ENCODE measurements around the gene NRXN3.

The NRXN3 gene

DNA sequence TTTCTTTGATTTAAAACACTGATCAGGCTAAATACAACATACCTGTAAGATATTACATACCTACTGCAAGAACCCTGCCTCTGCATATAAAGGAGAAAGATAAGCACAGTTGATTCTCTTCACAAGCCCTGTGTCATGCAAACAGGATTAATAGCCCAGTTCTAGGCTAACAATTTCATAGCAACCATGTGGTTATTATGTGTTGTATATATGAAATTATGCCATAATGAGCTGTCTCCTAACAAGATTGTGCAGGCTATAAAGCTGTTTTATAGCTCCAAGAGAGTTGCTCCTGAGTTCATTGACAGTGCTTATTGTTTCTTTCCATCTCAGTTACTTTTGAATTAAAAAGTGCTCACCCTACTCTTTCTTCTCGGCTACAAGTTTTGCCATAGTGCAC is 1431.9 kb downstream of the NRXN3 start:
- H3K4me3 ChIP-seq (ENCODE audit: low read depth, low read length), result no peak overlapping the region
- TF ChIP-seq, protein P1, sequence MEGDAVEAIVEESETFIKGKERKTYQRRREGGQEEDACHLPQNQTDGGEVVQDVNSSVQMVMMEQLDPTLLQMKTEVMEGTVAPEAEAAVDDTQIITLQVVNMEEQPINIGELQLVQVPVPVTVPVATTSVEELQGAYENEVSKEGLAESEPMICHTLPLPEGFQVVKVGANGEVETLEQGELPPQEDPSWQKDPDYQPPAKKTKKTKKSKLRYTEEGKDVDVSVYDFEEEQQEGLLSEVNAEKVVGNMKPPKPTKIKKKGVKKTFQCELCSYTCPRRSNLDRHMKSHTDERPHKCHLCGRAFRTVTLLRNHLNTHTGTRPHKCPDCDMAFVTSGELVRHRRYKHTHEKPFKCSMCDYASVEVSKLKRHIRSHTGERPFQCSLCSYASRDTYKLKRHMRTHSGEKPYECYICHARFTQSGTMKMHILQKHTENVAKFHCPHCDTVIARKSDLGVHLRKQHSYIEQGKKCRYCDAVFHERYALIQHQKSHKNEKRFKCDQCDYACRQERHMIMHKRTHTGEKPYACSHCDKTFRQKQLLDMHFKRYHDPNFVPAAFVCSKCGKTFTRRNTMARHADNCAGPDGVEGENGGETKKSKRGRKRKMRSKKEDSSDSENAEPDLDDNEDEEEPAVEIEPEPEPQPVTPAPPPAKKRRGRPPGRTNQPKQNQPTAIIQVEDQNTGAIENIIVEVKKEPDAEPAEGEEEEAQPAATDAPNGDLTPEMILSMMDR (IDR thresholded peaks at IDR 0.05; ENCODE audit: low read depth, low read length), result no peak

DNA sequence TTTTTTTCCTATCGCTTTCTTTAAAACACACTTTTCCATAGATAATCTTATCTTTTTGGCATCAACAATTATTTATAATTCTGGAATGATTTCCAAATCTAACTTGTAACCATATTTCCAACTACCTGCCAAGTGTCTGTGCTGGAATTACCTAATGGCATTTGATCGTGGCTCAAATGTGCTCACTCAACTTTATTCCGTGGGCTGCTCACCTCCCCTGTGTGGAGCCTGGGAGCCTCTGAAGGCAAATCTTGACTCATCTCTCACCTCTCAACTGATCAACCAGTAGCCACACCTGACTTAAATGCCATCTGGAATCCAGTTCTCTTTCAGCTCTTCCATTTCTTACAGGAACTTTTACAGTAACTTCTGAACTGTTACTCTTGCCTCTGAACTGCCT is 1432.6 kb downstream of the NRXN3 start:
- TF ChIP-seq, protein P1 (IDR thresholded peaks at IDR 0.05; ENCODE audit: low read depth, low read length), result no peak
- no peak overlapping the region for H3K4me3 ChIP-seq (ENCODE audit: low read depth, low read length)

DNA sequence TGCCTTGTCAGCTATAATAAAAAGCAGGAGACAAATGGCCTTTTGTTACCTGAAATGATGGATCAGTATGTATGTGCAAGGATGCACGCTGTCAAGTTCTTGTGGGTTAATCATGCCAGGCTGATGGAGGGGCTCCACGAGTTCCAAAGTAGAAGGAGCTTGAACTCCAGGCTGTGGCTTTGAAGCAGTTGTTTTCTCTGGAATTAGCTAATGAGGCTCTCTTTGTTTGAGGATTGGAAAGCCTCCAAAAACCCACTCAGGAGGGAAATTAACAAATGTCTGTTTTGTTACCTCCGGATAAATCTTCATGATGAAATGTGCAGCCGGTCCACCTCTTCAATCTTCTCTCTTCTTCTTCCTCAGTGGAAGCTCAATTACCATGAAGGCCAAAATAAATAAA is 1435.7 kb downstream of the NRXN3 start:
- TF ChIP-seq, protein P1 (IDR thresholded peaks at IDR 0.05; ENCODE audit: low read depth, low read length), result no peak
- no peak overlapping the region for H3K4me3 ChIP-seq (ENCODE audit: low read depth, low read length)

DNA sequence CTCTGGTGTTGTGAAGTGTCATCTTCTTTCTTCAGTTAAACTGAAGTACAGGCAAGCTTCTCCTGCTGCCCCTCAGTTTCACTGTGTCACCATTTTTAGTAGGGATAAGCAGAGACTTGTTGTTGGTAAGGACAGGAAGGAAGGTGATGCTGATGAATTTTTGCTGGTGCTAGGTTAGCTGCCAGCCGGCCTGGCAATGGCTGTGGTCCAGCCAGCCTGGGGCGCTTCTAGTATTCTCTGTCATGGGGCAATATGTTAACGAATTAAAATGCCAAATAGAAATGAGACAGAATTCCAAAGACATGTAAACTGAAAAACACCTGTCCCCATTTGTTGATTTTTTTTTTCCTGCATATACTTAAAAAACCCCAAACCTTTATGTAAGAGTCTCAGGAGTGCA is 1438.3 kb downstream of the NRXN3 start:
- TF ChIP-seq, protein P1 (IDR thresholded peaks at IDR 0.05; ENCODE audit: low read depth, low read length), result no peak

DNA sequence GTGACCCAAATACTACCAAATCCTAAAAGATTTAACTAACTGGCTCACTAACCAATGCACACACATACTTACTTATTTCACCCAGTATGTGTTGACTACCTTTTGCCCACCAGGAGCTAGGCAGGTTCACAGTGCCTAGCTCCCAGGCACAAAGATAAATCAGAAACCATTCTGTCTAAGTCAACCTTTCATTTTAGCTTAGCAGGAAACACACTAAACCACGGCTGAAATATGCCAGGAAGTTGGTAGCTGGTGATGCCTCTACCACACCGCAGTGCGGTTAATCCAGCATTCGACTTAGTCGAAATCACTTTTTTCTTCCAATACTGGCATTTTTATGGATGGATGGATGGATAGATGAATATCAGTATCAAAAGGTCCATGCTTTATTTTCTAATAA is 1443.5 kb downstream of the NRXN3 start:
- TF ChIP-seq, protein P1 (IDR thresholded peaks at IDR 0.05; ENCODE audit: low read depth, low read length), result no peak
- no peak overlapping the region for H3K4me3 ChIP-seq (ENCODE audit: low read depth, low read length)

More for the DNA sequence above, 1438.3 kb downstream of the NRXN3 start:
- H3K4me3 ChIP-seq (ENCODE audit: low read depth, low read length), result no peak overlapping the region

DNA sequence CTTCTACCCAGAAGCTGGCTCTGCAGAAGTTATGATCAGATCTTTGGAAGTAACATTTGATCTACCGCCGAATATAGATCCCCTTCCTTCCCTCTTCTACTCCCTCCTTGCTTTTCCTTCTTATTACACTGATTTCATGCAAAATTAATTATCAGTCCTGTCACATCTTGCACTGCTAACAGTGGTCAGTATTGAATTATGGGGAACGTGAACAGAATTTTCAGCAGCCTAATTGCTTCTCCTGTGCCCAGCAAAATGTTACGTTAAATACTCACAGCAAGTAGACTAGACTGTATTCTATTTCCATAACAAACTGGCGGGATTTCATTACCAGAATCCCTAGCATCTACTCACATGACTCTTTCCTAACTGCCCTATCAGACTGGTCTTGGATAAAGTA is 1444.3 kb downstream of the NRXN3 start:
- TF ChIP-seq, protein P1 (IDR thresholded peaks at IDR 0.05; ENCODE audit: low read depth, low read length), result no peak
- no peak overlapping the region for H3K4me3 ChIP-seq (ENCODE audit: low read depth, low read length)

DNA sequence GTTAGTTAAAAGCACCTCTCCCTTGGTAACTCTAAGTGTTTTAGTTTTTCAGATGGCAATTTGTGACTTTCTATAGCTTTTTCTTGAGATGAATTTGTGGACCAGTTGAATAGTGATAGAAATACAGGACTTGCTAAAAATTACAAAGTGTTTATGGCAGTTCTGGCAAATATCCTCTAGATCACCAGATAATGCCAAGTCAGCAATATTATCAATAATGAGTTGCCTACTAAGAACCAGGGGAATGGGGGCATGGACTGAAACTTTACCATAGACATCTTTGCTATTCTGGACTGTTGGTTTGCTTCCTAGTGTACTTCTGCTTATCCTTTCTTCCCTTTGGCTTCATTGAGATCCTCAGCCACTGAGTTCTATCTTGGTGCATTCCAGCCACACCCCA is 1456.9 kb downstream of the NRXN3 start:
- TF ChIP-seq, protein P1 (IDR thresholded peaks at IDR 0.05; ENCODE audit: low read depth, low read length), result no peak
- H3K4me3 ChIP-seq (ENCODE audit: low read depth, low read length), result no peak overlapping the region

All from WI38 (cell line).